B cell (primary cell): ENCODE measurements around the gene SOX18.

Source experiments
- EZH2 ChIP-seq: IDR thresholded peaks from 2 replicates; pipeline ENCODE4 v1.6.1; 2012; ENCODE audit warnings: borderline replicate concordance, low read depth, mild to moderate bottlenecking, moderate library complexity, low read length; ENCODE audit not compliant: insufficient read depth, poor library complexity, severe bottlenecking
- TF ChIP-seq, protein P1 (sequence below): fragments of 200-600 bp; IDR thresholded peaks from one replicate; pipeline ENCODE4 v1.8.0; 2022; ENCODE audit warnings: antibody characterized with exemption, mild to moderate bottlenecking

- TF ChIP-seq, protein P1, sequence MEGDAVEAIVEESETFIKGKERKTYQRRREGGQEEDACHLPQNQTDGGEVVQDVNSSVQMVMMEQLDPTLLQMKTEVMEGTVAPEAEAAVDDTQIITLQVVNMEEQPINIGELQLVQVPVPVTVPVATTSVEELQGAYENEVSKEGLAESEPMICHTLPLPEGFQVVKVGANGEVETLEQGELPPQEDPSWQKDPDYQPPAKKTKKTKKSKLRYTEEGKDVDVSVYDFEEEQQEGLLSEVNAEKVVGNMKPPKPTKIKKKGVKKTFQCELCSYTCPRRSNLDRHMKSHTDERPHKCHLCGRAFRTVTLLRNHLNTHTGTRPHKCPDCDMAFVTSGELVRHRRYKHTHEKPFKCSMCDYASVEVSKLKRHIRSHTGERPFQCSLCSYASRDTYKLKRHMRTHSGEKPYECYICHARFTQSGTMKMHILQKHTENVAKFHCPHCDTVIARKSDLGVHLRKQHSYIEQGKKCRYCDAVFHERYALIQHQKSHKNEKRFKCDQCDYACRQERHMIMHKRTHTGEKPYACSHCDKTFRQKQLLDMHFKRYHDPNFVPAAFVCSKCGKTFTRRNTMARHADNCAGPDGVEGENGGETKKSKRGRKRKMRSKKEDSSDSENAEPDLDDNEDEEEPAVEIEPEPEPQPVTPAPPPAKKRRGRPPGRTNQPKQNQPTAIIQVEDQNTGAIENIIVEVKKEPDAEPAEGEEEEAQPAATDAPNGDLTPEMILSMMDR, result no peak
- no peak for TF ChIP-seq EZH2
Observed at GRCh38 chr20:64096535-64096934, 47.1 kb upstream of the SOX18 start.
